Astrocyte of the cerebellum (primary cell): Measurements from ENCODE around the gene LENG9.

Experiments used
- DNase-seq: peaks from one replicate; pipeline ENCODE4 v3.0.0-alpha.2; 2011; ENCODE audit warnings: low read depth
- H3K4me3 ChIP-seq: 2 replicates; pipeline ENCODE4 v1.5.1; 2011; ENCODE audit warnings: mild to moderate bottlenecking, low read depth, low read length, moderate library complexity
- in situ Hi-C: cut with HindIII; loops from 2 replicates; pipeline ENCODE4 v1.10.0; 2017; ENCODE audit warnings: low sequenced_read_pairs
- TF ChIP-seq, protein P1 (sequence below): IDR thresholded peaks from 2 replicates; pipeline ENCODE4 v1.5.1; 2012; ENCODE audit warnings: low read length, low read depth, moderate library complexity, mild to moderate bottlenecking; ENCODE audit errors: missing control alignments

Gene LENG9

DNA sequence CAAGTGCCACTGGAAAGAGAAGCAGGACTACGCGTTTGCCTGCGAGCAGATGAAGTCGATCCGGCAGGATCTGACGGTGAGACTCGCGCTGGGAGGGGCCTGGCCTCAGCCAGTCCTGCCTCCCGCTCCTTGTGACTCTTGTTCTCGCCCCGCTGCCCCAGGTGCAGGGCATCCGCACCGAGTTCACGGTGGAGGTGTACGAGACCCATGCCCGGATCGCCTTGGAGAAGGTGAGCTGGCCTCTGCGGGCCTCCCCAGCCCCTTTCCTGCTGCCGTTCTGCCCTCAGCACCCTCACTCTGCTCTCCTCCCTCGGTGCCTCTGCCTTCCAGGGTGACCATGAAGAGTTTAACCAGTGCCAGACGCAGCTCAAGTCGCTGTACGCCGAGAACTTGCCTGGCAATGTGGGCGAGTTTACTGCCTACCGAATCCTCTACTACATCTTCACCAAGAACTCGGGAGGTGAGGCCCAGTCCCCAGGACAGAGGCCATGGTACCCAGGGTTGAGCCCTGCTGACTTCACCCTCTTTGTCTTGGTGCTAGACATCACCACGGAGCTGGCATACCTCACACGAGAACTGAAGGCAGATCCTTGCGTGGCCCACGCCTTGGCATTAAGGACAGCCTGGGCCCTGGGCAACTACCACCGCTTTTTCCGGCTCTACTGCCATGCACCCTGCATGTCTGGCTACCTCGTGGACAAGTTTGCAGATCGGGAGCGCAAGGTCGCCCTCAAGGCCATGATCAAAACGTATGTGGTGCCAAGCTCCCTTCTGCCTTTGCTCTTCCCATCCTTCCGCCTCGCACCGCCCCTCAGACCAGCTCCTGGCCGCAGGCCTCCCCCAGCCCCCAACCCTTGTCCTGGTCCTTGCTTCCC is 5.6 kb downstream of the LENG9 start:
- in situ Hi-C loops = loop anchor here (10.0 to 25.0 kb wide), 2 partner anchors 627 to 1154 kb away; partner anchors contain the start of genes ZNF524, ZNF784 and ZNF865
- no peak overlapping the region for H3K4me3 ChIP-seq
- no peak for DNase-seq
- TF ChIP-seq, protein P1, sequence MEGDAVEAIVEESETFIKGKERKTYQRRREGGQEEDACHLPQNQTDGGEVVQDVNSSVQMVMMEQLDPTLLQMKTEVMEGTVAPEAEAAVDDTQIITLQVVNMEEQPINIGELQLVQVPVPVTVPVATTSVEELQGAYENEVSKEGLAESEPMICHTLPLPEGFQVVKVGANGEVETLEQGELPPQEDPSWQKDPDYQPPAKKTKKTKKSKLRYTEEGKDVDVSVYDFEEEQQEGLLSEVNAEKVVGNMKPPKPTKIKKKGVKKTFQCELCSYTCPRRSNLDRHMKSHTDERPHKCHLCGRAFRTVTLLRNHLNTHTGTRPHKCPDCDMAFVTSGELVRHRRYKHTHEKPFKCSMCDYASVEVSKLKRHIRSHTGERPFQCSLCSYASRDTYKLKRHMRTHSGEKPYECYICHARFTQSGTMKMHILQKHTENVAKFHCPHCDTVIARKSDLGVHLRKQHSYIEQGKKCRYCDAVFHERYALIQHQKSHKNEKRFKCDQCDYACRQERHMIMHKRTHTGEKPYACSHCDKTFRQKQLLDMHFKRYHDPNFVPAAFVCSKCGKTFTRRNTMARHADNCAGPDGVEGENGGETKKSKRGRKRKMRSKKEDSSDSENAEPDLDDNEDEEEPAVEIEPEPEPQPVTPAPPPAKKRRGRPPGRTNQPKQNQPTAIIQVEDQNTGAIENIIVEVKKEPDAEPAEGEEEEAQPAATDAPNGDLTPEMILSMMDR = no peak

DNA sequence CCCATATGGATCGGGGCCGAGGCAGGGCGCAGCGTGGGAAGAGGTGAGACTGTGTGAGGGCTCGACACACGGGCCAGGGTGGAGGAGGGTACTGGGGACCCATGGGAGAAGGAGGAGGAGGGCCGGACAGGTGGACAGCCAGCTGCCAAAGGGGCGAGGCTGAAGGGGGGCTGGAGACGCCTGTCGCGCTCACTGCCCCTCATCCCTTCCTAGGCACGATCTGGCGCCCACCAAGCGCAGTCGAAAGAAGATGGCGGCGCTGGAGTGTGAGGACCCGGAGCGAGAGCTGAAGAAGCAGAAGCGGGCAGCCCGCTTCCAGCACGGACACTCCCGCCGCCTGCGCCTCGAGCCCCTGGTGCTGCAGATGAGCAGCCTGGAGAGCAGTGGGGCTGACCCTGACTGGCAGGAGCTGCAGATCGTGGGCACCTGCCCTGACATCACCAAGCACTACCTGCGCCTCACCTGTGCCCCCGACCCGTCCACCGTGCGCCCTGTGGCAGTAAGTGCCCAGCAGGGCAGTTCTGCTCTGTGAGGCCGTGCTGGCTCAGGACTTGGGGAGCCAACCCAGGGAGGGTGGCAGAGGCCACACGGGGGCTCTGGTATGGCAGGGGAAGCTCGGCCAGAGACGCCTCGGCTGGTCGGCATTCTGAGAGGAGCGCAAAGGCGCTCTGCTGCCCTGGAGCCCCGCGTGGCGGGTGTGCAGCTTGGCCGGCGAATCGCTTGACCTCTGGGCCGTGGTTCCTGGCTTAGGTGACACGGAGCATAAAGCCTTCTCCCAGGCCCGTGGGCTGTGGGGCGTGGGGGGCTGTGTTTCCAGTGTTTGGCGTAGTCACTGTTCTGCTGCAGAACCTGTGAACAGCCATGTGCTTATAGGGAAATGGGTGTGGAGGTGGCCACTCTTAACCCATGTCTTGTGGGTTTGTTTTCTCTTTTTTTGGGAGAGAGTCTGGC is 6.9 kb downstream of the LENG9 start:
- in situ Hi-C loops = loop anchor here (10.0 to 25.0 kb wide), 2 partner anchors 628 to 1156 kb away; partner anchors contain the start of genes ZNF524, ZNF784 and ZNF865
- TF ChIP-seq, protein P1 = no peak
- DNase-seq = no peak
- H3K4me3 ChIP-seq = no peak overlapping the region

DNA sequence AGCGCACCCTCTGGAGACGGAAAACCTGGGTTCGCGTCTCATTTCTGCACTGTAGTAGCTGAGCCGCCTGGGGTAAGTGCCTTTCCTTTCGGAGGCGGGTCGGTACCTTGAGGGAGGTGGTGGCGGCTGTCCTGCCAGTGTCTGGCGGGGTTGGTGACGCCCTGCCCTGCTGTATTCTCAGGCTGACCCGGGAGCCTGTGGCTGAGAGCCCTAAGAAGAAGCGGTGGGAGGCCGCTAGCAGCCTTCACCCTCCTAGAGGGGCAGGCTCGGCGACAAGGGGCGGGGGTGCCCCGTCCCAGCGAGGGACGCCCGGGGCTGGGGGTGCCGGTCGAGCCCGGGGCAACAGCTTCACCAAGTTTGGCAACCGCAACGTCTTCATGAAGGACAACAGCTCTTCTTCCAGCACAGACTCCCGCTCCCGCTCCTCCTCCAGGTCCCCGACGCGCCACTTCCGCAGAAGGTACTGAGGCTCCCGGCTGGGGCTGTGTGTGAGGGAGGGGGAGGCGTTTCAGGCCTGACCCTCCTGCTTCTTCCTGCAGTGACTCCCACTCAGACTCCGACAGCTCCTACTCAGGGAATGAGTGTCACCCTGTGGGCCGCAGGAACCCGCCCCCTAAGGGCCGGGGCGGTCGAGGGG is 7.7 kb downstream of the LENG9 start:
- no peak for DNase-seq
- TF ChIP-seq, protein P1 = no peak
- in situ Hi-C loops = loop anchor here (10.0 to 25.0 kb wide), 2 partner anchors 629 to 1156 kb away; partner anchors contain the start of genes ZNF524, ZNF784 and ZNF865
- no peak overlapping the region for H3K4me3 ChIP-seq

DNA sequence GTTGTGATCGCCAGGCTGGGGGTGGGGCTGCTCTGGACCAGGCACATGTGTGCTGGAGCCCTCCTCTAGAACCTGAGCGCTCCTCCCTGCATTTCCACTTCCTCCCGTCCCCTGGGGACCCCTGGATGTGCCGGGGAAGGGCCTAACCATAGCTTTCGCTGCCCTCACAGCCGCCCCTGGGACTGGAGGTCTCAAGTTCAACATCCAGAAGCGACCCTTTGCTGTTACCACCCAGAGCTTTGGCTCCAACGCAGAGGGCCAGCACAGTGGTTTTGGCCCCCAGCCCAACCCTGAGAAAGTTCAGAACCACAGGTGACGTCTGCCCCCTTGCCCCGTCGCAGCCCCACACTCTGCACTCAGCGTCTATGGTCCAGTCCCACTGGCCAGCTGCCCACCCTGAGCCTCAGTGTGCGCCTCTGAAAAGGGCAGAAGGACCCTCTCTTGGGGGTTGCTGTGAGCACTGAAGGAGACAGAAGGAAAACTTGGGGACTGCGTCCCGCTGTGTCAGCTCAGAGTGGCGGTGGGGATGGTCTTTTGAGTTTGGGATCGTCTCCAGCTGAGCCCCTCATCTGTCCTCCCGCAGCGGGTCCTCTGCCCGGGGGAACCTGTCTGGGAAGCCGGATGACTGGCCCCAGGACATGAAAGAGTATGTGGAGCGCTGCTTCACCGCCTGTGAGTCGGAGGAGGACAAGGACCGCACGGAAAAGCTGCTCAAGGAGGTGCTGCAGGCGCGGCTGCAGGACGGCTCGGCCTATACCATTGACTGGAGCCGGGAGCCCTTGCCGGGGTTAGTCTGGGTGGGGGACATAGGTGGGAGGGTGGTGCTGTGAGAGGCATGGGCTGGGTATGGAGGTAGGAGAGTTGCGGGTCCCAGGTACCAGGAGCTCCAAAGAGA is 8.6 kb downstream of the LENG9 start:
- TF ChIP-seq, protein P1 = no peak
- DNase-seq = no peak
- in situ Hi-C loops = loop anchor here (10.0 to 25.0 kb wide), 2 partner anchors 630 to 1157 kb away; partner anchors contain the start of genes ZNF524, ZNF784 and ZNF865
- no peak overlapping the region for H3K4me3 ChIP-seq

DNA sequence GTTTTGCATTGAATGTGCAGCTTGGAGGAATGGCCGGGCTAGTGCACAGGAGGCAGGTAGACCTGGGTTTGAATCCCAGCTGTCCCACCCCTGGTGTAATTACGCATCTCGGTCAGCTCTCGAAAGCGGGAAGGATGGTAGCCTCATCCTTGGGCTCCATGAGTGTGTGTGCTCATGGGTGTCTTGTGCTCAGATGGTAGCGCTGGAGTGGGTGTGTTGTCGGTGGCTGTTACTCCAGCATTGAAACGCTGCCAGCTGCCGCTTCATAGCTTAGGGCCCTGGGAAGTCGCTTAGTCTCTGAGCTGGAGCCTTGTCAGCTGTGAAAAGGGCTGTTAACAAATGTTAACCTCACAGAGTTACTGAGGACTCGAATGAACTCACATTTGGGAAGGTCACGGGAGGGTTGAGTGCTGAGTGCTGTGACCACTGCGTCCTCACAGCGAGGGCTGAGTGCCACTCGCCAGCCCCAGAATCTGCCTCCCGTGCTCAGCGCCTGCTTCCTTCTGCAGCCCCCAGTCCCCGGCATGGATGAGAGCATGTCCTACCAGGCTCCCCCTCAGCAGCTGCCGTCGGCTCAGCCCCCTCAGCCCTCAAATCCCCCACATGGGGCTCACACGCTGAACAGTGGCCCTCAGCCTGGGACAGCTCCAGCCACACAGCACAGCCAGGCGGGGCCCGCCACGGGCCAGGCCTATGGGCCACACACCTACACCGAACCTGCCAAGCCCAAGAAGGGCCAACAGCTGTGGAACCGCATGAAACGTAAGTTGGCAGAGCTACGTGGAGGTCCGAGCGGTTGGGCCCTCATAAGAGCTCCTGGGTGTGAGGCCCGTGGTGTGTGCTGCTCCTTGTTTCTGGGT is 9.4 kb downstream of the LENG9 start:
- TF ChIP-seq, protein P1 = no peak
- no peak for DNase-seq
- no peak overlapping the region for H3K4me3 ChIP-seq
- in situ Hi-C loops = loop anchor here (10.0 to 25.0 kb wide), 2 partner anchors 631 to 1158 kb away; partner anchors contain the start of genes ZNF524, ZNF784 and ZNF865
